Neutrophil (primary cell): ENCODE results near the gene SRPK3.

ENCODE experiments used
- H3K27ac ChIP-seq: fragments of 200-600 bp; sonication (generic); 2 replicates; pipeline ENCODE4 v1.5.1; 2016; ENCODE audit warnings: mild to moderate bottlenecking, moderate library complexity
- H3K27me3 ChIP-seq: fragments of 200-600 bp; sonication (generic); 2 replicates; pipeline ENCODE4 v1.6.0; 2016; ENCODE audit warnings: mild to moderate bottlenecking
- H3K36me3 ChIP-seq: fragments of 200-600 bp; sonication (generic); 2 replicates; pipeline ENCODE4 v1.5.1; 2017
- H3K4me1 ChIP-seq, 2 experiments: fragments of 200-600 bp in 1 of 2; sonication (generic) in 1 of 2; 1 replicate in 1 of 2; 2 replicates in 1 of 2; pipeline versions ENCODE4 v1.5.1 to v1.6.1; 2013 to 2016; ENCODE audit warnings: low read depth in 1 of 2, low read length in 1 of 2, mild to moderate bottlenecking in 1 of 2, moderate library complexity in 1 of 2; ENCODE audit not compliant: control insufficient read depth in 1 of 2, insufficient read depth in 1 of 2
- H3K4me3 ChIP-seq, 2 experiments: fragments of 200-600 bp in 1 of 2; sonication (generic) in 1 of 2; 1 replicate in 1 of 2; 2 replicates in 1 of 2; pipeline ENCODE4 v1.5.1; 2013 to 2016; ENCODE audit warnings: low read depth in 1 of 2, low read length in 1 of 2, mild to moderate bottlenecking in 1 of 2, moderate library complexity in 1 of 2
- H3K9me3 ChIP-seq: fragments of 200-600 bp; sonication (generic); 2 replicates; pipeline ENCODE4 v1.5.1; 2016
- TF ChIP-seq, protein P1 (sequence below): fragments of 200-600 bp; sonication (generic); IDR thresholded peaks from 2 replicates; pipeline ENCODE4 v1.5.1; 2016; ENCODE audit warnings: antibody characterized with exemption

The SRPK3 gene

GRCh38 chrX:153776120-153776599 is 4.7 kb upstream of the SRPK3 start:
- H3K4me3 ChIP-seq: no peak overlapping the region
- H3K9me3 ChIP-seq: no peaks in the 10 kb centered on the region
- H3K36me3 ChIP-seq: no peaks in the 10 kb centered on the region
- TF ChIP-seq, protein P1, sequence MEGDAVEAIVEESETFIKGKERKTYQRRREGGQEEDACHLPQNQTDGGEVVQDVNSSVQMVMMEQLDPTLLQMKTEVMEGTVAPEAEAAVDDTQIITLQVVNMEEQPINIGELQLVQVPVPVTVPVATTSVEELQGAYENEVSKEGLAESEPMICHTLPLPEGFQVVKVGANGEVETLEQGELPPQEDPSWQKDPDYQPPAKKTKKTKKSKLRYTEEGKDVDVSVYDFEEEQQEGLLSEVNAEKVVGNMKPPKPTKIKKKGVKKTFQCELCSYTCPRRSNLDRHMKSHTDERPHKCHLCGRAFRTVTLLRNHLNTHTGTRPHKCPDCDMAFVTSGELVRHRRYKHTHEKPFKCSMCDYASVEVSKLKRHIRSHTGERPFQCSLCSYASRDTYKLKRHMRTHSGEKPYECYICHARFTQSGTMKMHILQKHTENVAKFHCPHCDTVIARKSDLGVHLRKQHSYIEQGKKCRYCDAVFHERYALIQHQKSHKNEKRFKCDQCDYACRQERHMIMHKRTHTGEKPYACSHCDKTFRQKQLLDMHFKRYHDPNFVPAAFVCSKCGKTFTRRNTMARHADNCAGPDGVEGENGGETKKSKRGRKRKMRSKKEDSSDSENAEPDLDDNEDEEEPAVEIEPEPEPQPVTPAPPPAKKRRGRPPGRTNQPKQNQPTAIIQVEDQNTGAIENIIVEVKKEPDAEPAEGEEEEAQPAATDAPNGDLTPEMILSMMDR: no peak
- H3K4me1 ChIP-seq: no peaks in the 10 kb centered on the region
- no peak overlapping the region for H3K27ac ChIP-seq
- peaks cover 27% of the 10 kb centered on the region for H3K27me3 ChIP-seq

GRCh38 chrX:153776611-153777045 is 4.2 kb upstream of the SRPK3 start:
- no peaks in the 10 kb centered on the region for H3K9me3 ChIP-seq
- H3K27ac ChIP-seq: no peak overlapping the region
- peaks cover 31% of the 10 kb centered on the region for H3K27me3 ChIP-seq
- no peaks in the 10 kb centered on the region for H3K4me1 ChIP-seq
- no peak overlapping the region for H3K4me3 ChIP-seq
- TF ChIP-seq, protein P1: no peak
- H3K36me3 ChIP-seq: no peaks in the 10 kb centered on the region

GRCh38 chrX:153777261-153778090 is 3.4 kb upstream of the SRPK3 start:
- Histone ChIP-seq H3K9me3 (no peaks in the 10 kb centered on the region), H3K36me3 (peaks cover 1% of the 10 kb centered on the region), H3K27ac (no peak overlapping the region), H3K4me1 (no peaks in the 10 kb centered on the region), H3K4me3 (no peak overlapping the region), H3K27me3 (peaks cover 36% of the 10 kb centered on the region)
- TF ChIP-seq, protein P1: no peak

DNA sequence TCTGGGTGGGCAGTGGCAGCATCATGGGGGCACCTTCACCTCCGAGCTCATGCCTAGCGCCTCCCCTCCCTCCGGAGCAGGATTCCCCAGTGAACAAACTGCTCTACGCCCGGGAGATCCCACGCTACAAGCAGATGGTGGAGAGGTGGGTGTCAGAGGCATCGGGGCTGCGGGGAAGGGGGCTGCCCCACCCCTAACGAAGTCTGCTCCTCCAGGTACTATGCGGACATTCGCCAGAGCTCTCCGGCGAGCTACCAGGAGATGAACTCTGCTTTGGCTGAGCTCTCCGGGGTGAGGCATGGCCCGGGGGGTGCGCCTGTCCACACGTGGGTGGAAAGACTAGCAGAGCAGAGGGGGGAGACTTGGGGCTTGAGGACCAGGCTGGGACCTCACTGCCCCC is 2.7 kb upstream of the SRPK3 start:
- no peak overlapping the region for H3K4me3 ChIP-seq
- no peaks in the 10 kb centered on the region for H3K9me3 ChIP-seq
- H3K4me1 ChIP-seq: no peaks in the 10 kb centered on the region
- TF ChIP-seq, protein P1: no peak
- H3K36me3 ChIP-seq: peaks cover 6% of the 10 kb centered on the region
- H3K27me3 ChIP-seq: peaks cover 36% of the 10 kb centered on the region
- H3K27ac ChIP-seq: no peak overlapping the region

GRCh38 chrX:153778684-153779101 is 2.1 kb upstream of the SRPK3 start:
- Histone ChIP-seq H3K27ac (no peak overlapping the region), H3K27me3 (peaks cover 36% of the 10 kb centered on the region), H3K4me3 (no peak overlapping the region), H3K36me3 (peaks cover 6% of the 10 kb centered on the region), H3K9me3 (no peaks in the 10 kb centered on the region), H3K4me1 (no peaks in the 10 kb centered on the region)
- TF ChIP-seq, protein P1: no peak
